Activated naive CD4-positive, alpha-beta T cell (primary cell): ENCODE data around the gene KCNAB1.

Experiments
- DNase-seq, 4 experiments: peaks; one replicate each; lab custom pipeline; 2025; lab: John Stamatoyannopoulos, UW

The KCNAB1 gene

GRCh38 chr3:156323466-156323865 is 203.1 kb downstream of the KCNAB1 start:
- no peak for DNase-seq

GRCh38 chr3:156330415-156330814 is 210.0 kb downstream of the KCNAB1 start:
- DNase-seq: no peak

- DNase-seq: no peak
Measured at GRCh38 chr3:156332304-156332703, 211.9 kb downstream of the KCNAB1 start.

- no peak for DNase-seq
Measured at GRCh38 chr3:156334841-156335545, 214.6 kb downstream of the KCNAB1 start.

- no peak for DNase-seq
Measured at GRCh38 chr3:156339491-156339890, 219.1 kb downstream of the KCNAB1 start.

- DNase-seq: no peak
Measured at GRCh38 chr3:156341332-156341731, 221.0 kb downstream of the KCNAB1 start.

GRCh38 chr3:156341831-156342416 is 221.5 kb downstream of the KCNAB1 start:
- no peak for DNase-seq

- DNase-seq: no peak
Measured at GRCh38 chr3:156344215-156344614, 223.8 kb downstream of the KCNAB1 start.

GRCh38 chr3:156349111-156349510 is 228.7 kb downstream of the KCNAB1 start:
- no peak for DNase-seq

- DNase-seq: no peak
Measured at GRCh38 chr3:156349978-156350377, 229.6 kb downstream of the KCNAB1 start.

- no peak for DNase-seq
Measured at GRCh38 chr3:156350781-156351180, 230.4 kb downstream of the KCNAB1 start.

GRCh38 chr3:156351783-156352182 is 231.4 kb downstream of the KCNAB1 start:
- DNase-seq: no peak

GRCh38 chr3:156352728-156353127 is 232.3 kb downstream of the KCNAB1 start:
- DNase-seq: no peak

- no peak for DNase-seq
Measured at GRCh38 chr3:156353563-156353962, 233.2 kb downstream of the KCNAB1 start.

GRCh38 chr3:156356537-156357363 is 236.4 kb downstream of the KCNAB1 start:
- DNase-seq: no peak

- DNase-seq: no peak
Measured at GRCh38 chr3:156358232-156358631, 237.9 kb downstream of the KCNAB1 start.

GRCh38 chr3:156359368-156359767 is 239.0 kb downstream of the KCNAB1 start:
- DNase-seq: no peak

GRCh38 chr3:156360083-156360482 is 239.7 kb downstream of the KCNAB1 start:
- no peak for DNase-seq

GRCh38 chr3:156360963-156361362 is 240.6 kb downstream of the KCNAB1 start:
- no peak for DNase-seq

GRCh38 chr3:156366559-156366958 is 246.2 kb downstream of the KCNAB1 start:
- no peak for DNase-seq

- no peak for DNase-seq
Measured at GRCh38 chr3:156368189-156368588, 247.8 kb downstream of the KCNAB1 start.

- DNase-seq: no peak
Measured at GRCh38 chr3:156371701-156372100, 251.3 kb downstream of the KCNAB1 start.

GRCh38 chr3:156373095-156373494 is 252.7 kb downstream of the KCNAB1 start:
- DNase-seq: no peak
